GM19324 (cell line): ENCODE measurements around the gene CCDC77.
A peak's percentile ranks its signal among the peaks of the same experiment; 100 is the strongest.
"Not testable (repeated sequence)": the region's sequence is repeated elsewhere in the genome, so short reads cannot be mapped to it uniquely, and the experiment has no call there.

Experiments used
- ATAC-seq: cut with Tn5 transposase; IDR thresholded peaks from one replicate; pipeline ENCODE4 v1.9.1; 2021; ENCODE audit warnings: mild to moderate bottlenecking, moderate library complexity; ENCODE audit not compliant: unreplicated experiment, low FRiP score

Gene CCDC77

GRCh38 chr12:401235-402028 lies at the start of gene CCDC77:
Gene CCDC77 (plus strand): TSS chr12:401644. CDS start chr12:409384, 7,740 bp downstream.
- peak; percentile 97 for ATAC-seq

- ATAC-seq = no peak
These were observed 45.0 kb upstream of the CCDC77 start for GRCh38 chr12:356276-356988.

GRCh38 chr12:359091-359490 lies 42.4 kb upstream of the CCDC77 start:
- no peak for ATAC-seq

GRCh38 chr12:366820-367219 lies 34.6 kb upstream of the CCDC77 start:
- ATAC-seq = no peak

- ATAC-seq = no peak
These were observed 33.5 kb upstream of the CCDC77 start for GRCh38 chr12:367972-368371.

- not testable (repeated sequence) for ATAC-seq
These were observed 30.5 kb upstream of the CCDC77 start for GRCh38 chr12:370739-371485.

GRCh38 chr12:386651-387050 lies 14.8 kb upstream of the CCDC77 start:
- ATAC-seq = no peak

- ATAC-seq = no peak
These were observed 13.4 kb upstream of the CCDC77 start for GRCh38 chr12:388012-388411.

GRCh38 chr12:388541-389141 lies 12.8 kb upstream of the CCDC77 start:
- ATAC-seq = peak; percentile 30

GRCh38 chr12:389142-390096 lies 12.0 kb upstream of the CCDC77 start, which contains the start of gene KDM5A:
Gene KDM5A (minus strand): TSS chr12:389320. CDS start chr12:389091, 229 bp downstream.
- peak; percentile 89 for ATAC-seq

- ATAC-seq = no peak
These were observed 616 bp upstream of the CCDC77 start for GRCh38 chr12:400828-401227.

- ATAC-seq = no peak
These were observed 565 bp downstream of the CCDC77 start for GRCh38 chr12:402029-402389.

GRCh38 chr12:414859-415258 lies 13.4 kb downstream of the CCDC77 start:
- ATAC-seq = no peak

GRCh38 chr12:418432-418831 lies 17.0 kb downstream of the CCDC77 start:
- ATAC-seq = no peak

- no peak for ATAC-seq
These were observed 21.1 kb downstream of the CCDC77 start for GRCh38 chr12:422526-422925.

GRCh38 chr12:435737-436136 lies 34.3 kb downstream of the CCDC77 start:
- not testable (repeated sequence) for ATAC-seq

GRCh38 chr12:442235-442884 lies 40.9 kb downstream of the CCDC77 start:
- no peak for ATAC-seq

- no peak for ATAC-seq
These were observed 45.7 kb downstream of the CCDC77 start for GRCh38 chr12:447141-447540.

GRCh38 chr12:449203-449602 lies 47.8 kb downstream of the CCDC77 start:
- no peak for ATAC-seq
